ENCODE measurements around the gene FAM98B. TPM values are rescaled to one million over a fixed set of nuclear protein-coding genes. Genes with fewer than 3 reads are reported as not detected.
A peak's percentile ranks its signal among the peaks of the same experiment; 100 is the strongest.

FAM98B gene
- total RNA-seq, 1 donor from 2014 or later: 30.7 TPM

GRCh38 chr15:38471974-38472373 is 18.0 kb downstream of the FAM98B start:
- no peaks in the 10 kb centered on the region for H3K27me3 Mint-ChIP-seq
- H3K9me3 Mint-ChIP-seq: no peaks in the 10 kb centered on the region
- intact Hi-C loops (cut with micrococcal nuclease): no loop called here
- no peak for DNase-seq
- TF ChIP-seq CTCF (IDR thresholded peaks at IDR 0.05): no peak
- CTCF ChIA-PET: interaction anchor here (0.9 to 2.5 kb wide), 14 partner anchors 18 to 229 kb away, joined by 3 to 27 read pairs (median 4); no protein-coding TSS in a partner anchor
- H3K27ac Mint-ChIP-seq: no peak overlapping the region
- no peak overlapping the region for H3K4me3 Mint-ChIP-seq
- peaks cover 52% of the 10 kb centered on the region for H3K36me3 Mint-ChIP-seq (ENCODE audit: low read depth)
- no peak for ATAC-seq (ENCODE audit: low read depth)
- POLR2A ChIA-PET: no interaction called here
- H3K4me1 Mint-ChIP-seq: no peaks in the 10 kb centered on the region

GRCh38 chr15:38474155-38474757 is 20.3 kb downstream of the FAM98B start:
- Mint-ChIP-seq H3K9me3 (no peaks in the 10 kb centered on the region), H3K27ac (no peak overlapping the region), H3K4me1 (no peaks in the 10 kb centered on the region), H3K27me3 (no peaks in the 10 kb centered on the region), H3K4me3 (no peak overlapping the region), H3K36me3 (ENCODE audit: low read depth) (peaks cover 53% of the 10 kb centered on the region)
- POLR2A ChIA-PET: no interaction called here
- intact Hi-C loops (cut with micrococcal nuclease): loop anchor here (1.0 to 2.0 kb wide), 6 partner anchors 19 to 225 kb away; partner anchors contain the start of genes FAM98B and RASGRP1
- DNase-seq: no peak
- ATAC-seq (ENCODE audit: low read depth): peak; percentile 100
- TF ChIP-seq CTCF (IDR thresholded peaks at IDR 0.05): no peak
- CTCF ChIA-PET: interaction anchor here (1.2 to 6.6 kb wide), 7 partner anchors 34 to 232 kb away, joined by 3 to 84 read pairs (median 23); partner anchors contain the start of gene RASGRP1

DNA sequence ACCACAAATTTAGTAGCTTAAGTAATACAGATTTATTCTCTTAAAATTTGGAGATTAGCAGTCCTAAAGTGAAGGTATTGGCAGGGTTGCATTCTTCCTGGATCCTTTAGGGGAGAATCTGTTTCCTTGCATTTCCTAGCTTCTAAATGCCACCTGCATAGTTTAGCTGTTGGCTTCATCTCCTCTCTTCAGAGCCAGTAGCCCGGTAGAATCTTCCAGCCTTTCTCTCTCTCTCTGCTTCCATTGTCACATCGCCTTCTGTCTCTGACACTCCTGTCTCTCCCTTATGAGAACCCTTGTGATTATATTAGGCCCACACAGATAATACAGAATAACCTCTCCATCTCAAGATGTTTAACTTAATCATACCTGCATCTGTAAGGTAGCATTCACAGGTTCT is 21.4 kb downstream of the FAM98B start:
- Mint-ChIP-seq H3K27me3 (no peaks in the 10 kb centered on the region), H3K9me3 (no peaks in the 10 kb centered on the region), H3K4me1 (peaks cover 3% of the 10 kb centered on the region), H3K27ac (no peak overlapping the region), H3K4me3 (no peak overlapping the region), H3K36me3 (ENCODE audit: low read depth) (peaks cover 56% of the 10 kb centered on the region)
- POLR2A ChIA-PET: interaction anchor here (1.1 kb wide), 1 partner anchor 88 kb away, joined by 3 read pairs; no protein-coding TSS in a partner anchor
- no peak for ATAC-seq (ENCODE audit: low read depth)
- TF ChIP-seq CTCF (IDR thresholded peaks at IDR 0.05): no peak
- intact Hi-C loops (cut with micrococcal nuclease): loop anchor here (2.0 to 5.0 kb wide), 2 partner anchors 21 to 37 kb away; partner anchors contain the start of gene FAM98B
- CTCF ChIA-PET: interaction anchor here (0.8 to 6.6 kb wide), 7 partner anchors 35 to 222 kb away, joined by 3 to 84 read pairs (median 23); partner anchors contain the start of gene RASGRP1
- no peak for DNase-seq

DNA sequence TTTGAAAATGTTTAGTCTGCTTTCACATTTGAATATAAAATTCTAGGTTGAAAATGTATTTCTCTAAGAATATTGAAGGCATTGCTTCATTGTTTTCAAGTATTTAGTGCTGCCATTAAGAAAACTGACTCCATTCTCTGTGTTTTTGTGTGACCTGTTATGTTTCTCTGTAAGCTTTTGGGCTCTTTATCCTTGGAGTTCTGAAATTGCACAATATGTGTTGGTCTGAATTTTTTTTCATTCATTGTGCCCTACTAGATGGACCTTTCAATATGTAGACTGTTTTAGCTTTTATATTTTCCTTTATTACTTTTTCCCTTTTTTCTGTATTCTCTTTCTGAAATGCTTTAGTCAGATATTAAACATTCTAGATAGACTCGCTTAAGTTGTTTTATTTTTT is 22.2 kb downstream of the FAM98B start:
- peaks cover 3% of the 10 kb centered on the region for H3K4me1 Mint-ChIP-seq
- POLR2A ChIA-PET: interaction anchor here (1.1 kb wide), 1 partner anchor 206 kb away, joined by 3 read pairs; no protein-coding TSS in a partner anchor
- TF ChIP-seq CTCF (IDR thresholded peaks at IDR 0.05): no peak
- DNase-seq: no peak
- intact Hi-C loops (cut with micrococcal nuclease): loop anchor here (5.0 kb wide), 1 partner anchor 36 kb away; no protein-coding TSS in a partner anchor
- peaks cover 54% of the 10 kb centered on the region for H3K36me3 Mint-ChIP-seq (ENCODE audit: low read depth)
- no peak overlapping the region for H3K27ac Mint-ChIP-seq
- no peak for ATAC-seq (ENCODE audit: low read depth)
- H3K9me3 Mint-ChIP-seq: no peaks in the 10 kb centered on the region
- CTCF ChIA-PET: interaction anchor here (0.8 to 6.6 kb wide), 3 partner anchors 88 to 223 kb away, joined by 4 to 84 read pairs (median 25); partner anchors contain the start of gene RASGRP1
- H3K27me3 Mint-ChIP-seq: no peaks in the 10 kb centered on the region
- no peak overlapping the region for H3K4me3 Mint-ChIP-seq

DNA sequence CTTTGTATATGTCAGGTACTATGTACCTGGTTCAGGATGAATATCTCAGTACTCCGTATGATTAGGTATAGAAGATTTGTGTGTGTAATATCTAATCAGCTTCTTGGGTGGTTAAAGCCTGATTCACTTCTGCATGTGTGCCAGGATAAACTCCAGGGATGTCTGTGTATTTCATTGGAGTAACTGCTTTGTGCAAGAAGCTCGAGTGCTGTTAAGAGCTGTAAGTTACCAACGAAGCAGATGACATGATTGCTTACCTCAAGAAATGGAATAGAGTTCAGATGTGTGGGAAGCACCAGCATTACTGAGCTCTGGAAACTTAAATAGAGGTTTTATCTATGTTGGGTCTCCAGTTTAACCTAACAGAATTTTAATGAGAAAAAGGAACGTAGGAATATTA is 23.7 kb downstream of the FAM98B start:
- H3K4me3 Mint-ChIP-seq: no peak overlapping the region
- DNase-seq (no peak), ATAC-seq (ENCODE audit: low read depth) (no peak)
- no peaks in the 10 kb centered on the region for H3K9me3 Mint-ChIP-seq
- no peak overlapping the region for H3K27ac Mint-ChIP-seq
- H3K36me3 Mint-ChIP-seq (ENCODE audit: low read depth): peaks cover 66% of the 10 kb centered on the region
- CTCF ChIA-PET: interaction anchor here (1.7 to 6.6 kb wide), 4 partner anchors 37 to 222 kb away, joined by 6 to 84 read pairs (median 12); no protein-coding TSS in a partner anchor
- H3K27me3 Mint-ChIP-seq: no peaks in the 10 kb centered on the region
- TF ChIP-seq CTCF (IDR thresholded peaks at IDR 0.05): no peak
- POLR2A ChIA-PET: no interaction called here
- peaks cover 3% of the 10 kb centered on the region for H3K4me1 Mint-ChIP-seq
- intact Hi-C loops (cut with micrococcal nuclease): loop anchor here (5.0 kb wide), 1 partner anchor 35 kb away; no protein-coding TSS in a partner anchor

All from activated B cell treated with CpG ODN at 0.5 μM for 24 hours (primary cell).